ENCODE data around the gene NUDT12. TPM values are rescaled to one million over a fixed set of nuclear protein-coding genes. Genes with fewer than 3 reads are reported as not detected.

Gene NUDT12
- 8.5 and 15.3 TPM in 2 replicates for total RNA-seq

DNA sequence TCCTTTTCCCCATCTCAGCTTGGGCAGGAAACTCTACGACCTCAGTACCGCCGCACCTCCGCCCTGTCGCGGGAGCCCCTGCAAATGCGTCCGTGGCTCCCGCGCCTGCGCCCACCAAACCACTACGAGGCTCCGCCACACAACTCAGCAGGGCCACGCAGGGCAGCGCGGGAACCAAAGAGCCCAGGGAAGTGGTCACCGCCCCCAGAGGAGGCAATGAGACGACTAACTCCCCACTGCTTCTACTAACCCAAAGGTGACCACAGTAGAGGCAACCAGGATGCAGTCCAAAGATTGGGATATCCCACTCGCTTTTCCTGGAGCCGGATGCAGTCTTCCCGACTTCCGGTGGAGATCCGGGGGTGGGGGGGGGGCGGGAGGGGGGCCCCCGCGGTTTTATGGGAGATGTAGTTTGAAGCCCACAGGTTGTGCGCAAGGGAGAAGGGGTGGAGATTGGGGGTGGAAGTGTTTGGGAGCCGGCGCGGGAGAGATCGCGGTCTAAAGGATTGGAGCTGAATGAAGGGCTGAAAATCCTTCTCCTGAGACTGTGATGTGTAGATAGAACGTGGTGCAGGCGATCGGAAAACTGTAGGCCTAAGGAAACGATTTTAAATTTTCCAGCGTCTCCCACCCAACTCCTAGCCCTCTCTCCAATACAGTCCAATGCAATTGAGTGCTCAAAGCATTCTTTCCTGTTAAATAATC lies at the start of gene NUDT12:
Gene NUDT12, minus strand, starts transcription at position 337 of the 705 bp plus-strand sequence. CDS start 2,541 bp downstream, outside the sequence.

